ENCODE measurements around the gene GPX1.

Gene GPX1

DNA sequence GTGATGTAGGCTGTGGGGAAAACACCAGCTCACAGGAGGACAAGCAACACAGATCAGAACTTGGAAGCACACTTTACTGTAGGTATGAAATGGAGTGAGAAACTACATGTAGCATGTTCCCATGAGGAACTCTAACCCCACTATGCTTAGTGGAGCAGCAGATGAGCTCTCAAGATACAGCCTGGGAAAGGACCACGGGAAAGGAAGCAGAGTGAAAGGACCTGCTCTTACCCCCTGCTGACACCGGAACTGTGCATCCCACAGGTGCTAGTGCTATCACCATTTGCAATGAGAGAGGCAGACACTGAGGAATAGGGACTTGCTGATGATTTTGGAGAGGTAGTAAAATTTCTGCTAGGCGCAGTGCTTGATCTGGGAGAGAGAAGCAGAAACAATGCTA lies 46.9 kb downstream of the GPX1 start:
- in situ Hi-C loops (cut with HindIII; ENCODE audit: low sequenced_read_pairs): no loop called here
- no peak for DNase-seq (ENCODE audit: low read depth, low spot score)
- no peak overlapping the region for H3K4me3 ChIP-seq (ENCODE audit: low read depth, low read length)
- TF ChIP-seq, protein P1, sequence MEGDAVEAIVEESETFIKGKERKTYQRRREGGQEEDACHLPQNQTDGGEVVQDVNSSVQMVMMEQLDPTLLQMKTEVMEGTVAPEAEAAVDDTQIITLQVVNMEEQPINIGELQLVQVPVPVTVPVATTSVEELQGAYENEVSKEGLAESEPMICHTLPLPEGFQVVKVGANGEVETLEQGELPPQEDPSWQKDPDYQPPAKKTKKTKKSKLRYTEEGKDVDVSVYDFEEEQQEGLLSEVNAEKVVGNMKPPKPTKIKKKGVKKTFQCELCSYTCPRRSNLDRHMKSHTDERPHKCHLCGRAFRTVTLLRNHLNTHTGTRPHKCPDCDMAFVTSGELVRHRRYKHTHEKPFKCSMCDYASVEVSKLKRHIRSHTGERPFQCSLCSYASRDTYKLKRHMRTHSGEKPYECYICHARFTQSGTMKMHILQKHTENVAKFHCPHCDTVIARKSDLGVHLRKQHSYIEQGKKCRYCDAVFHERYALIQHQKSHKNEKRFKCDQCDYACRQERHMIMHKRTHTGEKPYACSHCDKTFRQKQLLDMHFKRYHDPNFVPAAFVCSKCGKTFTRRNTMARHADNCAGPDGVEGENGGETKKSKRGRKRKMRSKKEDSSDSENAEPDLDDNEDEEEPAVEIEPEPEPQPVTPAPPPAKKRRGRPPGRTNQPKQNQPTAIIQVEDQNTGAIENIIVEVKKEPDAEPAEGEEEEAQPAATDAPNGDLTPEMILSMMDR (IDR thresholded peaks at IDR 0.05; ENCODE audit: low read depth, low read length): no peak

DNA sequence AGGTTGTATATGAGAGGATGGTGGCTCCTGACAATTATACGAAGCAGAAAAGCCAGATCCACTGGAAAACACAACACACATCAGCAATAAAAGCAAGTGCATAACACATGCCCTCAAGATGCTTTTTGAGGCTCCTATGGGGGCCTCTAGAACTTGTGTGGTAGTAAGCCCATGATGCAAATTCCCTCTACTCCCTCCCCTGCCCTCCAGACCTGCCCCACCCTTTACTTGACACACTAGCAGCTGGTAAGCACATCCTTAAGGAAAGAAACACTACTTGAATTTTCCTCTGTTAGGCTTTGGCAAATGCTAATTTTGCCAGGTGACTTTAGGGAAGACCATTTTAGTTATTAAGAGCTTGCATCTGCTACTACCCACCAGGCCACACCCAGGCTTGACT lies 47.5 kb downstream of the GPX1 start:
- no peak overlapping the region for H3K4me3 ChIP-seq (ENCODE audit: low read depth, low read length)
- no peak for DNase-seq (ENCODE audit: low read depth, low spot score)
- in situ Hi-C loops (cut with HindIII; ENCODE audit: low sequenced_read_pairs): no loop called here
- TF ChIP-seq, protein P1 (IDR thresholded peaks at IDR 0.05; ENCODE audit: low read depth, low read length): no peak
